Motor neuron (in vitro differentiated cells): ENCODE results near the gene NIN. TPM values are rescaled to one million over a fixed set of nuclear protein-coding genes. Genes with fewer than 3 reads are reported as not detected.

Experiments used
- ATAC-seq, 8 experiments: fragments of 200-7000 bp; cut with Tn5 transposase; replicated peaks in 6 of 8; 2 replicates each; pipeline ENCODE4 v1.8.0; 2021; ENCODE audit warnings: mild to moderate bottlenecking in 8 of 8, moderate library complexity in 8 of 8
- H3K27ac ChIP-seq, 2 donors: fragments of 250-450 bp; sonication (Bioruptor Pico); 2 replicates each; pipeline ENCODE4 v1.9.0; 2021; ENCODE audit warnings: antibody characterized with exemption in 2 of 2, mild to moderate bottlenecking in 2 of 2, moderate library complexity in 1 of 2
- H3K4me1 ChIP-seq, 2 donors: fragments of 250-450 bp; sonication (Bioruptor Pico); replicated peaks in 1 of 2; 2 replicates each; pipeline ENCODE4 v1.6.1; 2021; ENCODE audit warnings: antibody characterized with exemption in 2 of 2, mild to moderate bottlenecking in 2 of 2, moderate library complexity in 1 of 2
- H3K4me3 ChIP-seq, 5 donors: fragments of 250-450 bp; sonication (Bioruptor Pico); 2 replicates each; pipeline ENCODE4 v1.9.0; 2021; ENCODE audit warnings: antibody characterized with exemption in 5 of 5, mild to moderate bottlenecking in 5 of 5, moderate library complexity in 4 of 5
- WGBS, 10 experiments: fragments of 450-650 bp; shearing (Covaris generic); methylation state at CpG; one replicate each; pipeline ENCODE4 v1.0.0; 2022; 5-methylcytosine and 5-hydroxymethylcytosine counted together
- in situ Hi-C, 9 experiments: fragments of 400-800 bp; cut with MboI; loops; one replicate each; pipeline ENCODE4 v1.15.0; 2021; ENCODE audit warnings: low sequenced_read_pairs in 9 of 9, low pct_unique_long_range_greater_than_20kb in 2 of 9; ENCODE audit not compliant: unreplicated experiment in 9 of 9
- total RNA-seq, 8 experiments: library from RNA; unstranded; fragments of 300-600 nt; gene quantifications; 2 replicates each; pipeline versions ENCODE4 v1.2.3 to v1.2.4, GENCODE V29; 2022

The NIN gene
- total RNA-seq, 8 experiments from 2014 or later, result 13.6 to 76.4 (median 31.3) TPM

GRCh38 chr14:50773632-50774541, 57.1 kb downstream of the NIN start:
- Histone ChIP-seq H3K4me3 (no peak overlapping the region), H3K4me1 (no peaks in the 10 kb centered on the region), H3K27ac (no peak overlapping the region)
- peak; percentile 41 to 97 (median 80) for ATAC-seq
- 51 to 100% (median 74%) methylated on average over 2 to 6 of the region's 7 CpGs; no CpG with 5 or more reads in 1 of the 10 experiments for WGBS, 10 experiments
- in situ Hi-C loops, result loop anchor here in 2 of 9 experiments (5.0 to 25.0 kb wide), 2 partner anchors 162 to 232 kb away; no protein-coding TSS in a partner anchor

GRCh38 chr14:50772412-50772811, 58.5 kb downstream of the NIN start:
- ATAC-seq, result no peak
- Histone ChIP-seq H3K27ac (no peak overlapping the region), H3K4me1 (no peaks in the 10 kb centered on the region), H3K4me3 (no peak overlapping the region)
- WGBS, 10 experiments, result 23 to 100% (median 87%) methylated on average over 2 to 7 of the region's 7 CpGs
- in situ Hi-C loops, result loop anchor here in 2 of 9 experiments (5.0 to 25.0 kb wide), 2 partner anchors 160 to 230 kb away; no protein-coding TSS in a partner anchor

- H3K27ac ChIP-seq, result no peak overlapping the region
- in situ Hi-C loops, result loop anchor here in 2 of 9 experiments (5.0 to 25.0 kb wide), 2 partner anchors 158 to 228 kb away; no protein-coding TSS in a partner anchor
- 92 to 100% (median 100%) methylated on average over 1 to 5 of the region's 8 CpGs; no CpG with 5 or more reads in 5 of the 10 experiments for WGBS, 10 experiments
Measured at GRCh38 chr14:50770586-50770985, 60.4 kb downstream of the NIN start.

DNA sequence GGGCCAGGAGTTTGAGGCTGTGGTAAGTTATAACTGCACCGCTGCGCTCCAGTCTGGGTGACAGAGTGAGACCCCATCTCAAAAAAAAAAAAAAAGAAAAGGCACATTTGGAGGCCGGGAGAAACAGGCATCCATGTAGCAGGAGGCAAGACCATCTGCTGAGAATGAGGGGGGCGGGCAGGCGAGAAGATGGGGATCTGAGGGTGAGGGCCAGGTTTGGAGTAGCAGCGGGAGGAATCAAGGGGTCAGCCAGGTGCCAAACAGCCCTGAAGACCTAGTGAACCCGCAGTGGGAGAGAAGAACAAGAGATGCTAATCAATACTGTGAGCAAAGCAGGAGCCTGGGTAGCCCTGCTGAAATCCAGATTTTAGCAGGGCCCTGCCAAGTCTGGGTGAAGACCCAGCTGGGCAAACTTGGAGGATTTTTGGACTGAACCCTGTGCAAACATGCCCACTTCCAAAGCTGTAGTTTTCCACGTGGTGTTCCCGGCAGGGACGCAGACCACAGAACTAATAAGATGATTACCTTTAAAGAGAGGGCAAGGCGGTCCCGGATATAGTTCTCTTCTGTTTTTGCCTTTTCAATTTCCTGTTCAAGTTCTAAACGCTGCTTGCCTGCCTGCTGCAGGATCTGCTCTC, 61.0 kb downstream of the NIN start:
- WGBS, 10 experiments, result 20 to 100% (median 99%) methylated on average over 1 to 10 of the region's 13 CpGs
- no peak for ATAC-seq
- Histone ChIP-seq H3K4me1 (no peaks in the 10 kb centered on the region), H3K27ac (no peak overlapping the region), H3K4me3 (no peak overlapping the region)
- in situ Hi-C loops, result loop anchor here in 2 of 9 experiments (5.0 to 25.0 kb wide), 2 partner anchors 158 to 228 kb away; no protein-coding TSS in a partner anchor

More at GRCh38 chr14:50770586-50770985, 60.4 kb downstream of the NIN start:
- Histone ChIP-seq H3K4me1 (no peaks in the 10 kb centered on the region), H3K4me3 (no peak overlapping the region)
- ATAC-seq, result peak in 1 of 8 experiments; percentile 24

DNA sequence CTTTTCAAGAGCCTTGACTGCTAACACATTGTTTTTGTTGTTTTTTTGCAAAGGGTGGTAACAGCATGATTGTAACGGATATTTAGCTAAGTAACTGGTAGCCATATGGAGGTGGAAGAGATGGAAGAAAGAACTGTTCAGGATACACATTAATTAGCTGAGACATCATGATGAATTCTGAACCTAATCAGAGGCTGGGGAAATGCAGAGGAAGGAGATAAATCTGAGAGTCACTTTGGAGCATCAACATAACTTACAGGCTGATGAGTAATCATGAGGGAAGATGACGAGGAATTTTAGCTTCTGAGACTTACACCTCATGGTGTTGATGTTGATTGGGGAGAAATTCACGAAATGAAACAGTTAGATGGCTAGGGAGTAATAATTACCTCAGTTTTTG, 62.3 kb downstream of the NIN start:
- H3K4me1 ChIP-seq, result no peaks in the 10 kb centered on the region
- in situ Hi-C loops, result loop anchor here in 1 of 9 experiments (25.0 kb wide), 1 partner anchor 156 kb away; no protein-coding TSS in a partner anchor
- 0 to 100% (median 96%) methylated on average over 1 to 3 of the region's 3 CpGs; no CpG with 5 or more reads in 3 of the 10 experiments for WGBS, 10 experiments
- ATAC-seq, result peak in 3 of 8 experiments; percentile 31 to 62 (median 32)
- no peak overlapping the region for H3K27ac ChIP-seq
- no peak overlapping the region for H3K4me3 ChIP-seq

- ATAC-seq, result no peak
- Histone ChIP-seq H3K27ac (no peak overlapping the region), H3K4me1 (no peaks in the 10 kb centered on the region), H3K4me3 (no peak overlapping the region)
- 13 to 96% (median 76%) methylated on average over 1 to 6 of the region's 6 CpGs for WGBS, 10 experiments
- in situ Hi-C loops, result loop anchor here in 1 of 9 experiments (25.0 kb wide), 1 partner anchor 154 kb away; no protein-coding TSS in a partner anchor
Measured at GRCh38 chr14:50766338-50766886, 64.5 kb downstream of the NIN start.

- WGBS, 10 experiments, result 16 to 100% (median 87%) methylated on average over 2 to 12 of the region's 12 CpGs
- peak in 4 of 8 experiments; percentile 31 to 83 (median 56) for ATAC-seq
- in situ Hi-C loops, result loop anchor here in 1 of 9 experiments (25.0 kb wide), 1 partner anchor 151 kb away; no protein-coding TSS in a partner anchor
- no peak overlapping the region for H3K27ac ChIP-seq
- H3K4me1 ChIP-seq, result no peaks in the 10 kb centered on the region
- H3K4me3 ChIP-seq, result no peak overlapping the region
Measured at GRCh38 chr14:50763382-50764007, 67.5 kb downstream of the NIN start.

DNA sequence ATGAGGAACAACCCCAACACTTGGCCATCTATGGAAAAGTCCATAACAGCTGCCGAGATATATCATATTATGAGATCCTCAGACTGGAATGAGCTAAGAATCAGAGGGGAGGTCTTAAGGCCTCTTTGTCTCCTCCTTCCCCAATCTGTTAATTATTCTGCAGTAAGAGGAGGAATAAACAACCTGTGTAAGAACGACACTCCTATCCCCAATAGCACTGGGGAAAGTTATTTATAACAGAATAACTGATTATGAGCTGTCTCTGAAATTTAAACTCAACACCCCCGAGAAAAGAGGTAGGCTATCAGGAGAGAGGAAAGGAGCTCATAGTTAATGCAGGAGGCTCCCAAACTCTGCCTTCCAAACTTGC, 68.0 kb downstream of the NIN start:
- in situ Hi-C loops, result loop anchor here in 1 of 9 experiments (25.0 kb wide), 1 partner anchor 151 kb away; no protein-coding TSS in a partner anchor
- Histone ChIP-seq H3K27ac (no peak overlapping the region), H3K4me1 (no peaks in the 10 kb centered on the region), H3K4me3 (no peak overlapping the region)
- 0 to 92% (median 55%) methylated on average over 2 to 3 of the region's 3 CpGs; no CpG with 5 or more reads in 4 of the 10 experiments for WGBS, 10 experiments
- no peak for ATAC-seq

DNA sequence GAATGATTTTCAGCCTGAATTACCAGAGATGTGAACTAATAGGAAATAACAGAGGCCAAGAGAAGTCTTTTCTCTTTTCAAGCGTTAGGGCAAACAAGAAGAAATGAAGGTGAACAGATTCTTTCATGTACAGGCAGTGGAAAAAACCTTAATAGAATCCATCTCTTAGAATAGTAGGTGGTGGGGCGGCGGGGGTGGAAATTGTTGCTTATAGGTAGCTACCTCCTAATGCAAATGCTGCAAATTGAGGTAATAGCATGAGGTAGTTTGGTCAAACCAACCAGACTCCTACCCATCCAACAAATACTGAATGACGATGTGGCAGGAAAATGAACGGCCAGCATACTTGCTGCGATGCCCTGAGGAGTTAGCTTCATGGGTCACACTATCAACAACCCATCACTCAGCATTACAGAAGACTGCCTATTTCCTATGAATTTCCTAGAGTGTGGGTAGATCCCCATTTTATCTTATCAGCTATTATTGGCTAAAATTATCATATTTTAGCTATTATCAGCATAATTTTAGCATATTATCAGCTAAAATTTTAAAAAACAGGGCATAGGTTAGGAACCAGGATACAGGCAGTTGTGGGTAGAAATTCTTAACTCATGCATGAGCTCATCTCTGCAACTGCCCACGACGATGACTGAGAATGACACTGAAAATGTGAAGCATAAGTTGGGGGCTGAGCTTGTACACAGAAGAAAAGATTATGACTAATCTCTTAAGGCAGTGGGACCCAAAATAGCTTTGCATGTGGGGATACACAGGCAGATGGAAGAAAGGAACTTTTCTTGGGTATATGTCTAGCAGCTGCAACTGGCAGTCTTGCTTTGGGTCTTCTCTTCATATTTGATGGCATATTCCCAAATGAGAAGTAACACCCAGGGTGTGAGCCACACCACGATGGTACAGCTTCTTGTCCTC, 68.7 kb downstream of the NIN start:
- Histone ChIP-seq H3K4me1 (no peaks in the 10 kb centered on the region), H3K27ac (no peak overlapping the region), H3K4me3 (no peak overlapping the region)
- WGBS, 10 experiments, result 47 to 93% (median 80%) methylated on average over 3 to 9 of the region's 9 CpGs
- in situ Hi-C loops, result loop anchor here in 1 of 9 experiments (25.0 kb wide), 1 partner anchor 150 kb away; no protein-coding TSS in a partner anchor
- peak in 1 of 8 experiments; percentile 71 for ATAC-seq

DNA sequence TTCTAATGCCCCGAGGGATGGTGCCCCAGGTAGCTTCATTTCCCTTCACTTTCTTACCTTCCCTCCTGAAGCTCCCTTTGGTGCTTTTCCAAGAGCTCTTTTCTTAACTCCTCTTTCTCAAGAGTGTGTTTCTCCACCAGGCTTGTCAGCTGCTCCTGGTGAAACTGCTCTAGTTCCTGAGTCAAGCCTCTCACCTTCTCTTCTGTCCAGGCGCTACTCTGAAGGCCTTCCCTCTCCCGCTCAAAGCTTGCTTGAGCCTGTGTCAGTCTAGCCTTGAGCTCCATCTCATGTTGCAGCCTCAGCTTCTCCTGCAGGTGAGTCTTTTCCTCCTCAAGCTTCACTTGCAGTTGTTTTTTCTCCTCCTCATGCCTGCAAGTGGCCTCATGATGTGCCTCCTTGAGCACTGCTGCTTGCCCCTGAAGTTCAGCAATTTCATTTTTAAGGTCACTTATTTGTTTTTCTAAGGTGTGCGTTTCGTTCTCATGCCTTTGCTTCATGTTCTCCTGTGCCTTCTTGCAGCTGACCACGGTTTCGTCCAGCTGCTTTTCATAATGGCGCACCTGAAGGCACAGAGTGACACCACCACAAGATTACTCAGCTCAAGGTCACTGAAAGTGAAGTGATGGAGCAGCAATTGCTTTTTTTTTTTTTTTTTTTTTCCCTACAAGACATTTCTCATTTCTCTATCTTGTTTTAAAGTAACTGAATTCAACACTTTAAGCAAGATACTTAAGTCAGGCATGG, 71.0 kb downstream of the NIN start:
- 86 to 100% (median 98%) methylated on average over 1 to 7 of the region's 8 CpGs for WGBS, 10 experiments
- Histone ChIP-seq H3K4me3 (no peak overlapping the region), H3K27ac (no peak overlapping the region), H3K4me1 (no peaks in the 10 kb centered on the region)
- in situ Hi-C loops, result loop anchor here in 1 of 9 experiments (25.0 kb wide), 1 partner anchor 148 kb away; no protein-coding TSS in a partner anchor
- ATAC-seq, result no peak

- in situ Hi-C loops, result loop anchor here in 1 of 9 experiments (25.0 kb wide), 1 partner anchor 147 kb away; no protein-coding TSS in a partner anchor
- WGBS, 10 experiments, result 93 to 100% (median 100%) methylated on average over 1 to 5 of the region's 5 CpGs
- ATAC-seq, result no peak
- Histone ChIP-seq H3K4me1 (no peaks in the 10 kb centered on the region), H3K4me3 (no peak overlapping the region), H3K27ac (no peak overlapping the region)
Measured at GRCh38 chr14:50758945-50759344, 72.0 kb downstream of the NIN start.
